HepG2 (cell line): ENCODE data around the gene ANKRD61. TPM values are rescaled to one million over a fixed set of nuclear protein-coding genes. Genes with fewer than 3 reads are reported as not detected.

ENCODE experiments used
- ATAD3A ChIP-seq: sonication (generic); formaldehyde crosslinking; IDR thresholded peaks from 2 replicates; pipeline ENCODE4 v1.4.0; 2020; ENCODE audit warnings: missing genetic modification reagents
- BHLHE40 ChIP-seq: IDR thresholded peaks from 2 replicates; pipeline ENCODE4 v1.6.1; 2011; ENCODE audit warnings: low read length, improper control_type of control experiment
- CBX1 ChIP-seq: IDR thresholded peaks from one replicate; pipeline ENCODE4 v1.6.1; 2016; ENCODE audit warnings: antibody characterized with exemption, low read depth
- CENPBD1 ChIP-seq: sonication (generic); formaldehyde crosslinking; IDR thresholded peaks from 2 replicates; pipeline ENCODE4 v1.8.0; 2022; ENCODE audit warnings: missing genetic modification reagents, low read depth, mild to moderate bottlenecking, borderline replicate concordance
- HOMEZ ChIP-seq: IDR thresholded peaks from 2 replicates; pipeline ENCODE4 v1.6.1; 2016; ENCODE audit warnings: low read depth
- ISL2 ChIP-seq: sonication (generic); formaldehyde crosslinking; IDR thresholded peaks from 2 replicates; pipeline ENCODE4 v1.5.0; 2020; ENCODE audit warnings: missing genetic modification reagents
- JDP2 ChIP-seq: sonication (generic); formaldehyde crosslinking; IDR thresholded peaks from 2 replicates; pipeline ENCODE4 v1.8.1; 2022; ENCODE audit warnings: missing genetic modification reagents, borderline replicate concordance
- NFATC3 ChIP-seq: sonication (generic); formaldehyde crosslinking; IDR thresholded peaks from 2 replicates; pipeline ENCODE4 v1.5.1; 2020; ENCODE audit warnings: mild to moderate bottlenecking, missing genetic modification reagents
- NR2C2 ChIP-seq: sonication (generic); formaldehyde crosslinking; IDR thresholded peaks from 2 replicates; pipeline ENCODE4 v1.4.0; 2020; ENCODE audit warnings: missing genetic modification reagents, mild to moderate bottlenecking, moderate library complexity, borderline replicate concordance
- SNRNP70 ChIP-seq: fragments of 200-400 bp; formaldehyde crosslinking; IDR thresholded peaks from 2 replicates; pipeline ENCODE4 v1.6.1; 2017; ENCODE audit warnings: mild to moderate bottlenecking, low read depth, low read length, moderate library complexity
- SP4 ChIP-seq: sonication (generic); formaldehyde crosslinking; IDR thresholded peaks from 2 replicates; pipeline ENCODE4 v1.8.1; 2023; ENCODE audit warnings: mild to moderate bottlenecking, missing genetic modification reagents
- TEAD2 ChIP-seq: sonication (generic); formaldehyde crosslinking; IDR thresholded peaks from 2 replicates; pipeline ENCODE4 v1.9.0; 2021; ENCODE audit warnings: missing genetic modification reagents
- ZC3H4 ChIP-seq: sonication (generic); formaldehyde crosslinking; IDR thresholded peaks from 2 replicates; pipeline ENCODE4 v1.4.0; 2020; ENCODE audit warnings: missing genetic modification reagents, borderline replicate concordance
- ZFP91 ChIP-seq: sonication (generic); formaldehyde crosslinking; IDR thresholded peaks from 2 replicates; pipeline ENCODE4 v1.9.0; 2022; ENCODE audit warnings: missing genetic modification reagents, mild to moderate bottlenecking, borderline replicate concordance
- ZNF232 ChIP-seq: sonication (generic); formaldehyde crosslinking; IDR thresholded peaks from 2 replicates; pipeline ENCODE4 v1.4.0; 2020; ENCODE audit warnings: missing genetic modification reagents, borderline replicate concordance
- ZNF235 ChIP-seq: sonication (generic); formaldehyde crosslinking; IDR thresholded peaks from 2 replicates; pipeline ENCODE4 v1.8.1; 2023; ENCODE audit warnings: mild to moderate bottlenecking, missing genetic modification reagents, borderline replicate concordance
- ZNF570 ChIP-seq: sonication (generic); formaldehyde crosslinking; IDR thresholded peaks from 2 replicates; pipeline ENCODE4 v1.4.0; 2020; ENCODE audit warnings: mild to moderate bottlenecking, missing genetic modification reagents, borderline replicate concordance
- ZNF598 ChIP-seq: sonication (generic); formaldehyde crosslinking; IDR thresholded peaks from 2 replicates; pipeline ENCODE4 v1.5.1; 2020; ENCODE audit warnings: mild to moderate bottlenecking, missing genetic modification reagents, borderline replicate concordance
- ZNF609 ChIP-seq: sonication (generic); formaldehyde crosslinking; IDR thresholded peaks from 2 replicates; pipeline ENCODE4 v1.4.0; 2020; ENCODE audit warnings: mild to moderate bottlenecking, missing genetic modification reagents, borderline replicate concordance
- ZNF816 ChIP-seq: sonication (generic); formaldehyde crosslinking; IDR thresholded peaks from 2 replicates; pipeline ENCODE4 v1.8.0; 2022; ENCODE audit warnings: missing genetic modification reagents, mild to moderate bottlenecking, borderline replicate concordance
- polyA plus RNA-seq, 8 experiments: library from polyadenylated mRNA; depleted of rRNA in 3 of 8; stranded (reverse) in 7 of 8; unstranded in 1 of 8; fragments of >200 nt; fragmentation: Illumina TruSeq in 4 of 8; extraction: Trizol in 4 of 8; gene quantifications; 2 replicates each; pipeline versions ENCODE4 v1.2.1 to v1.2.3, GENCODE V29; 2011 to 2016; ENCODE audit warnings: low read depth in 4 of 8, missing spikeins in 1 of 8, mixed read lengths in 1 of 8; ENCODE audit not compliant: insufficient read depth in 1 of 8
- total RNA-seq, 5 experiments: library from RNA; depleted of rRNA; stranded (reverse); fragments of >200 nt; fragmentation: Illumina TruSeq; extraction: Trizol; gene quantifications; 2 replicates each; pipeline ENCODE4 v1.2.3, GENCODE V29; 2016; ENCODE audit warnings: low read depth in 1 of 5

Gene ANKRD61
- total and polyA plus RNA-seq, 2 of the 13 experiments (the other 11 are each of a cell fraction or from before 2014, with no cell fraction given): 0.13 TPM; not detected in 1

GRCh38 chr7:6008668-6009611 lies 22.2 kb upstream of the ANKRD61 start, which contains the start of the genes AIMP2 and PMS2 (continued):
- TF ChIP-seq ZFP91 (CRISPR knock-in tag) (peak; percentile 95), ZNF609 (CRISPR knock-in tag) (peak; percentile 71; the same call in 1 of the 2 replicates), SP4 (CRISPR knock-in tag) (peak; percentile 97), TEAD2 (CRISPR knock-in tag) (peak; percentile 99), CENPBD1 (peak; percentile 96; the same call in 1 of the 2 replicates), ZNF232 (CRISPR knock-in tag) (peak; percentile 97), NR2C2 (CRISPR knock-in tag) (peak; percentile 98), HOMEZ (CRISPR knock-in tag) (peak; percentile 6; the same call in 1 of the 2 replicates), ZNF235 (CRISPR knock-in tag) (peak; percentile 96), ZC3H4 (no peak; the same call in 1 of the 2 replicates), JDP2 (CRISPR knock-in tag) (peak; percentile 94), ATAD3A (CRISPR knock-in tag) (peak; percentile 60; the same call in 1 of the 2 replicates), NFATC3 (CRISPR knock-in tag) (peak; percentile 98; the same call in 1 of the 2 replicates), SNRNP70 (no peak), ISL2 (peak; percentile 85), ZNF570 (peak; percentile 99), CBX1 (peak; percentile 17), ZNF816 (CRISPR knock-in tag) (peak; percentile 99; the same call in 1 of the 2 replicates), ZNF598 (peak; percentile 99), BHLHE40 (peak; percentile 90)
